ENCODE data around the gene HSPB1.
"Not testable (repeated sequence)": the region's sequence is repeated elsewhere in the genome, so short reads cannot be mapped to it uniquely, and the experiment has no call there.

The HSPB1 gene

DNA sequence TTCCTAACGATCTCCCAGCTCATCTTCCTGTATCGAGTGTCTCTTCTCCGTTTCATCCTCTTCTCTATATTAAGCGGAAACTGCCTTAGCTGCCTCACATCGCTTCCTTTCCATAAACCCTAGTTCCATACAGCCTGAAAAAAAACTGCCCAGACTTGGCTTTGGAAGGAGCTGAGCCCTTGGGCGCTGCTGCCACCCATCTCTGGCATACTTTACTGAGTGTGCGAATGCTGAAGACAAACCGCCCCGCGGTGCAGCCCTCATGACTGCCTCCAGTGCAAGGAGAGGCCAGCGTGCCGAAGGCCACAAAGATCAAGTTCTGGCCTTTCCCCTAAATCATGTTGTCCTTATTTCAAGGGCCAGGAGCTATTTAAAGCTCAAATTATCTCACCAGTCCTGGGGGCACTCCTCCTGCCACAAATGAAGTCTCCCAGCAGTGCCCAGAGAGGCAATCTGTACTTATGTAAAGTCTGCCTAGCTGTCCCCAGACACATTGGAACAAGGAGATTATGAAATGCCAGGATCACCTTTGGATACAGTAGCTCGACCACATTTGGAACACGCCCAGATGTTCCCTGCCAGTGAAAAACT, 31.1 kb downstream of the HSPB1 start:
- no peak overlapping the region for H3K4me2 ChIP-seq (ENCODE audit: low read depth, low read length, poor library complexity, severe bottlenecking)

DNA sequence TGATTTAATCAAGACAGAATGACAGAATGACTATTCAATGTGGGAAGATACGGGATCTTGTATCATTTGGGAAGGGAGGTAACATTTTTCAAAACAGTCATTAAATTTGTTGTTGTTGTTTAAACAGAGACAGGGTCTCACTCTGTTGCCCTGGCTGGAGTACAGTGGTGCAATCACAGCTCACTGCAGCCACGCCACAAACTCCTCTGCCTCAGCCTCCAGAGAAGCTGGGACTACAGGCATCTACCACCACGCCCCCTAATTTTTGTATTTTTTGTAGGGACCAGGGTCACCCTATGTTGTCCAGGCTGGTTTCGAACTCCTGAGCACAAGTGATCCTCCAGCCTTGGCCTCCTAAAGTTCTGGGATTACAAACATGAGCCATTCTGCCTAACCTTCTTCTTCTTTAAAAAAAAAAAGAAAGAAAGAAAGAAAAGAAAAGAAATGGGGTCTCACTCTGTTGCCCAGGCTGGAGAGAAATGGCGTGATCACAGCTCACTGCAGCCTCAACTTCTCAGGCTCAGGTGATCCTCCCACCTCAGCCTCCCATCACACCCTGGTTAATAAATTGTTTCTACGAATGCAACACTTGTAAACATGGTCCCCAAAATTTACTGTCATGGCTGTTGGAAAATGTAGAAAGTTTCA, 32.0 kb downstream of the HSPB1 start:
- H3K79me2 ChIP-seq (ENCODE audit: insufficient read depth, low read length): peaks cover 100% of the 10 kb centered on the region
- no peaks in the 10 kb centered on the region for H3K9me3 ChIP-seq (ENCODE audit: insufficient read depth, low read depth, low read length)
- H3K4me2 ChIP-seq (ENCODE audit: low read depth, low read length, poor library complexity, severe bottlenecking): no peak overlapping the region
- no peaks in the 10 kb centered on the region for H3K4me1 ChIP-seq (ENCODE audit: insufficient read depth, low read length, poor library complexity, severe bottlenecking)
- H2AFZ ChIP-seq (ENCODE audit: low read length): no peak overlapping the region
- H3F3A ChIP-seq (ENCODE audit: low read depth): no peaks in the 10 kb centered on the region
- H3K4me3 ChIP-seq (ENCODE audit: low read length, poor library complexity, severe bottlenecking): no peak overlapping the region
- TF ChIP-seq, protein P1, sequence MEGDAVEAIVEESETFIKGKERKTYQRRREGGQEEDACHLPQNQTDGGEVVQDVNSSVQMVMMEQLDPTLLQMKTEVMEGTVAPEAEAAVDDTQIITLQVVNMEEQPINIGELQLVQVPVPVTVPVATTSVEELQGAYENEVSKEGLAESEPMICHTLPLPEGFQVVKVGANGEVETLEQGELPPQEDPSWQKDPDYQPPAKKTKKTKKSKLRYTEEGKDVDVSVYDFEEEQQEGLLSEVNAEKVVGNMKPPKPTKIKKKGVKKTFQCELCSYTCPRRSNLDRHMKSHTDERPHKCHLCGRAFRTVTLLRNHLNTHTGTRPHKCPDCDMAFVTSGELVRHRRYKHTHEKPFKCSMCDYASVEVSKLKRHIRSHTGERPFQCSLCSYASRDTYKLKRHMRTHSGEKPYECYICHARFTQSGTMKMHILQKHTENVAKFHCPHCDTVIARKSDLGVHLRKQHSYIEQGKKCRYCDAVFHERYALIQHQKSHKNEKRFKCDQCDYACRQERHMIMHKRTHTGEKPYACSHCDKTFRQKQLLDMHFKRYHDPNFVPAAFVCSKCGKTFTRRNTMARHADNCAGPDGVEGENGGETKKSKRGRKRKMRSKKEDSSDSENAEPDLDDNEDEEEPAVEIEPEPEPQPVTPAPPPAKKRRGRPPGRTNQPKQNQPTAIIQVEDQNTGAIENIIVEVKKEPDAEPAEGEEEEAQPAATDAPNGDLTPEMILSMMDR (conservative IDR thresholded peaks at IDR 0.05; ENCODE audit: low read length): no peak
- TF ChIP-seq EZH2phosphoT487 (IDR thresholded peaks at IDR 0.05; ENCODE audit: borderline replicate concordance): no peak
- H3K27me3 ChIP-seq (ENCODE audit: insufficient read depth, low read length, poor library complexity, severe bottlenecking): no peaks in the 10 kb centered on the region
- peaks cover 48% of the 10 kb centered on the region; the same call in 1 of the 2 replicates for H3K36me3 ChIP-seq (ENCODE audit: insufficient read depth, low read length)
- peaks cover 98% of the 10 kb centered on the region for H4K20me1 ChIP-seq (ENCODE audit: insufficient read depth, low read length, poor library complexity, severe bottlenecking)
- H3K9ac ChIP-seq (ENCODE audit: low read depth, low read length, poor library complexity, severe bottlenecking): no peak overlapping the region
- H3K9me2 ChIP-seq (replicated peaks; ENCODE audit: low read depth, low read length): no peaks in the 10 kb centered on the region

More for the DNA sequence above, 31.1 kb downstream of the HSPB1 start:
- Histone ChIP-seq H3K9me3 (ENCODE audit: insufficient read depth, low read depth, low read length) (no peaks in the 10 kb centered on the region), H3K9me2 (replicated peaks; ENCODE audit: low read depth, low read length) (no peaks in the 10 kb centered on the region), H2AFZ (ENCODE audit: low read length) (no peak overlapping the region), H4K20me1 (ENCODE audit: insufficient read depth, low read length, poor library complexity, severe bottlenecking) (peaks cover 100% of the 10 kb centered on the region), H3K4me3 (ENCODE audit: low read length, poor library complexity, severe bottlenecking) (no peak overlapping the region), H3K79me2 (ENCODE audit: insufficient read depth, low read length) (peaks cover 100% of the 10 kb centered on the region), H3K36me3 (ENCODE audit: insufficient read depth, low read length) (peaks cover 52% of the 10 kb centered on the region; the same call in 1 of the 2 replicates), H3K27me3 (ENCODE audit: insufficient read depth, low read length, poor library complexity, severe bottlenecking) (no peaks in the 10 kb centered on the region), H3K4me1 (ENCODE audit: insufficient read depth, low read length, poor library complexity, severe bottlenecking) (peaks cover 7% of the 10 kb centered on the region), H3K9ac (ENCODE audit: low read depth, low read length, poor library complexity, severe bottlenecking) (no peak overlapping the region), H3F3A (ENCODE audit: low read depth) (peaks cover 4% of the 10 kb centered on the region)
- TF ChIP-seq, protein P1 (conservative IDR thresholded peaks at IDR 0.05; ENCODE audit: low read length): no peak
- TF ChIP-seq EZH2phosphoT487 (IDR thresholded peaks at IDR 0.05; ENCODE audit: borderline replicate concordance): no peak

DNA sequence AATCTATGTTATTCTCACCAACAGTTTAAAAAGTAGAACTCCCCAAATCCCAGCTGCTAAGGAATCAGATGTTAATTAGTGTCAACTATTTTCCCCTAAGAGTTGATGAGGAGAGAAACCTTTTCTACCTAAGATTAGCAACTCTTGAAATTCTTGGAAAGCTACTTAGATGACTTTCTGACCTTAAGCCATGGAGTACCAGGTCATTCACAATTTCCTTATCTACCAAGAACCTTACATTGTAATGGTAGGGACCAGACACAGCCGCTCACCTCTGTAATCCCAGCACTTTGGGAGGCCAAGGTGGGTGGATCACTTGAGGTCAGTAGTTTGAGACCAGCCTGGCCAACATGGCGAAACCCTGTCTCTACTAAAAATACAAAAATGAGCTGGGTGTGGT, 32.9 kb downstream of the HSPB1 start:
- H4K20me1 ChIP-seq (ENCODE audit: insufficient read depth, low read length, poor library complexity, severe bottlenecking): peaks cover 98% of the 10 kb centered on the region
- peaks cover 45% of the 10 kb centered on the region; the same call in 1 of the 2 replicates for H3K36me3 ChIP-seq (ENCODE audit: insufficient read depth, low read length)
- H3K9me3 ChIP-seq (ENCODE audit: insufficient read depth, low read depth, low read length); H2AFZ ChIP-seq (ENCODE audit: low read length); H3F3A ChIP-seq (ENCODE audit: low read depth); H3K27me3 ChIP-seq (ENCODE audit: insufficient read depth, low read length, poor library complexity, severe bottlenecking); H3K4me1 ChIP-seq (ENCODE audit: insufficient read depth, low read length, poor library complexity, severe bottlenecking); H3K9me2 ChIP-seq (replicated peaks; ENCODE audit: low read depth, low read length); H3K9ac ChIP-seq (ENCODE audit: low read depth, low read length, poor library complexity, severe bottlenecking); H3K4me2 ChIP-seq (ENCODE audit: low read depth, low read length, poor library complexity, severe bottlenecking); H3K4me3 ChIP-seq (ENCODE audit: low read length, poor library complexity, severe bottlenecking): not testable (repeated sequence)
- H3K79me2 ChIP-seq (ENCODE audit: insufficient read depth, low read length): peaks cover 100% of the 10 kb centered on the region

All from Loucy (cell line).